HS-27A (cell line): Measurements from ENCODE around the gene DTNBP1.
A peak's percentile ranks its signal among the peaks of the same experiment; 100 is the strongest.

Source experiments
- DNase-seq: peaks from one replicate; pipeline ENCODE4 v3.0.0-alpha.2; 2012; ENCODE audit warnings: low read depth, missing footprints

DTNBP1 gene

DNA sequence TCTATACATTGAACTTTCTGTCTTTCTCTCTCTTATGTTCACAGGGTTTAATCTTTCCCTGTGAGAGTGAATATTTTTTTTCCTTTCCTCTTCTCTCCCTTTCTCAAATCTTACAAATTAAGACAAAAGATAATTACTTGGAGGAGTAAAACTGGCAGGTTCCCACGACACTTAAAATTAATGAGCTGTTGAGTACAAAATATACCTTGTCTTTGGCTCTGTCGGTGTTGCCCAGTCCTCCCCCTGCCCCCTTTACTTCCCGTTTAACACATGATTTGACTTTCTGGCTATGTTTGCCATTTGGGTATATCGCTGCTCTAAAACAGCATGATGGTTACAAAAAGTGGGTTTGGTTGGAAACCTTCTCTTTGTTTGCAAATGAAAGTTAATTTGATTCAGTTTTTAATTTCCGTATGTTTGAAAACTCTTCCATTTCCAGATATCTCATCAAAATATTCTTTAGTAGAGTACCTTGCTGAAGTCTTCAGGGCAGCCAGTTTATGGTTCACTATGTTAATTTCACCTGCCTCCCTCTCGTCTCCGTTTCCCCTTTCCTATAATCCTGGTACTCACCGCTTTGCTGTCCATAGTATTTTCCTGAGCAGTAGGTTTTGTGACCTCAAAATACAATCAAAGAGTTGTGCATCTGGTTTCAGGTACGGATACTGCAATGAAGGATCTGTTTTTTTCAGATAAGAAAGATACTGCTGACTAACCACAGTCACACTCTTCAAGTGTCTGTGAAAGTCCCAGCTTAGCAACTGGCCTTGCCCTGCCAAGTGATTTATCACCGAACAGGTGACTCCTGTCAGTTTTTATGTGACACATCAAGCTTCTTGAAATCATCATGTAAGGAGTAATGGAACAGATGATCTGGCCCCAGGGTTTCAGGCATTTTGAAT, 181.2 kb downstream of the DTNBP1 start:
- no peak for DNase-seq

DNA sequence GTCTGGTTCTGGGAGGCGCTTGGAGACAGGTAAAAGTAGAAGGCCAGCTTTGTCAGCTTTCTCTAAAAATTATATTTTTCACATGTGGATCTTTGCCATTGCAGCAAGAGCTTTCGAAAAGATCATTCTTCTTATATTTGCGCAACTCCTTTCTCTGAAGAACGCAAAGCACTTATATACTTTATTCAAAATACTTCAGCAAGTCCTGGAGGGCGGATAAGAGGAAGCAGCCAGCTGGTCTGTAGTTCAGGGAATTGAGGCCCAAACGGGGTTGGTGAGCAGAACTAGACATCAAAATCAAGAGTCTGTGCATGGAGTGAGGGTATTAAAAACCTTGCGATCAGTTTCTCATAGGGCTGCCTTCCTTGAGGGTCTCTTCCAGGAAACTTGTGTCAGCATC, 182.3 kb downstream of the DTNBP1 start:
- no peak for DNase-seq

GRCh38 chr6:15479761-15480160, 183.1 kb downstream of the DTNBP1 start:
- no peak for DNase-seq

- no peak for DNase-seq
Measured at GRCh38 chr6:15477746-15478145, 185.1 kb downstream of the DTNBP1 start.

DNA sequence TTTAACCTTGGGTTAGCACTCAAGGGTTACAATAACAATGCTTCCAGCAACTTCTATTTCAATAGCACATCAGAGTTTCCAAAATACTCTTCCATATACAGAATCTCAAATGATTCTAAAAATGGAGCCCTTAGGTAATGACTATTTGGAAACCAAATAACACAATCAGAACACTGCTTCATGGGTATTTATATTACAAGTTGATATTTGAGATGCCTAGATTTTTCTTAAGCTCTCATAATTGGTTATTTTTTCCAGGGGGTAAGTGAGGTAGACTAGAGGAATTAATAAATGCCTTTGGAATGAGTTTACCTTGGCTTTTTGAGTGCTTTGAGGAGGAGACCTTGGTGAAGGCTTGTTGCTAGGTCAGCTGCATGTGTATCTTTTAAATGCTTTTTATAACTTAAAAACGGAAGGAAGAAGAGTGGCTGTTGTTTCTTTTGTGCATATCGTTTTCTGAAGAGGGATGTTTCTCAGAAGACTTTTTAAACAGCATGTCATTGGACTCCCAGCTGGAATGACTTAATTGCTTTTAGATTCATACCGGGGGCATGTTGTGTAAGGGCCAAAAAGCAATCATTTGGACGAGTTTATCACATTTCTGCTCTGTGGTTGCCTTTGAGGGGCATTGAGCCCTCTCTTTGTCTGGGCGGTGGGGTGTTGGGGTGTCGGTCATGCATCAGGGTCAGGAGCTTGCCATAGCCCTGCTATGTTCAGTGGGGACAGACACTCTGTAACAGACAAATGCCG, 186.0 kb downstream of the DTNBP1 start:
- DNase-seq = no peak

- DNase-seq = no peak
Measured at GRCh38 chr6:15475872-15476271, 187.0 kb downstream of the DTNBP1 start.

GRCh38 chr6:15475261-15475660, 187.6 kb downstream of the DTNBP1 start:
- no peak for DNase-seq

GRCh38 chr6:15474196-15474595, 188.6 kb downstream of the DTNBP1 start:
- DNase-seq = no peak

DNA sequence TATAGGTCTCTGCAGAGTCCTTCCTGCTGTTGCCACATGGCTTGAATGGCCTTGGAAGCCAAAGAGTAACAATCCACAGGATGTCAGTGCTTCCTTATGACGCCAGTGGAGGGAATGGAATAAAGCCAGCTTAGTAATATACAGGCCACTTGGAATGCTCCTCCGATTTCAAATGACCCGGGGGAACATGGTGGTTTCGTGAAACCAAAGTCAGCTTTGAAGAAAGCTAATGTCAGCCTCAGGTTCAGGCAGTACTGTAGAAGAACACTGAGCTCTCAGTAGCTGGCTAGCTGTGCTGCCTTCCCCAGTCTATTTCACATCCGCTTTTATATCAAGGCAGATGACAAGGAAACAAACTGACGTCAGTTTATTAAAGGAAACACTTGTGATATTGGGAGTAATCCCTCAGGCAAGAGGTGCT, 189.1 kb downstream of the DTNBP1 start:
- peak; percentile 23 for DNase-seq

DNA sequence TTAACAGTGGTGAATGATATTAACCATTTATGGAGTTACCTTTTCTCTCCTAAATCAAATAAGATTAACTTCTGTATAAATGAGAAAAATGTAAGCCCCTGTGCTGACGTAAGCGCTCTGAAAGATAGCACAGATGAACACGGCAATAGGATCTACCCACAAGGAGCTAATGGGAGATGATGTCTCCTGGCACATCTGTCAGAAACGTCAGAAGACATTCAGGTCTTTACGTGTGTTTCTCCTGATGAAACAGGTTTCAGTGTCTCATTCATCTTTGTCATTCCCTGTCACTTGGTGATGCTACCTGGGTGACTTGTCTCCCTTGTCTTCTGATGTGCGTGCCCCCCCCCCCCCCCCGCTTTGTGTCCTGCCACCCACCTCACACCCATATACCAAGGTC, 189.7 kb downstream of the DTNBP1 start:
- DNase-seq = no peak
